WI38 (cell line): ENCODE results near the gene FAM184A.

Experiments
- H3K4me3 ChIP-seq: 2 replicates; pipeline ENCODE4 v1.5.1; 2011; ENCODE audit warnings: low read depth, mild to moderate bottlenecking, control low read depth, low read length
- TF ChIP-seq, protein P1 (sequence below): IDR thresholded peaks from 2 replicates; pipeline ENCODE4 v1.5.1; 2012; ENCODE audit warnings: low read depth, mild to moderate bottlenecking, control low read depth, low read length

The FAM184A gene

DNA sequence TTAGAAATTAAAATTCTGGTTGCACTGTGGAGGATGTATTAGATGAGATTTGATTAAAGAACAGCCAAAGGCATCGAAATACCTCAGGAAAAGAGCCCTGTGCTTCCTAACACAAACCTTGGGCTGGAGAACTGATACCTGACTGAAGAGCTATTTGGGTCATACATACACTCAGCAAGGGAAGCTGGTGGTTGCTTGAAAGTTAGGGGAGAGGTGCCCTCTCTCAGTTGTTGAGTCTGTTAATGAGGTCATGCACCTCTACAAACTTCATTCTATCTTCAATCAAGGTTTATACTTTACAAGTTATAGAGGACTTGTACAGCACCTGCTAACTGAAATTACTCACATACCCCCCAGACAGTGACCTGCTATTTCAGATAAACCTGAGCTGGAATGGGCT is 25.5 kb downstream of the FAM184A start:
- TF ChIP-seq, protein P1, sequence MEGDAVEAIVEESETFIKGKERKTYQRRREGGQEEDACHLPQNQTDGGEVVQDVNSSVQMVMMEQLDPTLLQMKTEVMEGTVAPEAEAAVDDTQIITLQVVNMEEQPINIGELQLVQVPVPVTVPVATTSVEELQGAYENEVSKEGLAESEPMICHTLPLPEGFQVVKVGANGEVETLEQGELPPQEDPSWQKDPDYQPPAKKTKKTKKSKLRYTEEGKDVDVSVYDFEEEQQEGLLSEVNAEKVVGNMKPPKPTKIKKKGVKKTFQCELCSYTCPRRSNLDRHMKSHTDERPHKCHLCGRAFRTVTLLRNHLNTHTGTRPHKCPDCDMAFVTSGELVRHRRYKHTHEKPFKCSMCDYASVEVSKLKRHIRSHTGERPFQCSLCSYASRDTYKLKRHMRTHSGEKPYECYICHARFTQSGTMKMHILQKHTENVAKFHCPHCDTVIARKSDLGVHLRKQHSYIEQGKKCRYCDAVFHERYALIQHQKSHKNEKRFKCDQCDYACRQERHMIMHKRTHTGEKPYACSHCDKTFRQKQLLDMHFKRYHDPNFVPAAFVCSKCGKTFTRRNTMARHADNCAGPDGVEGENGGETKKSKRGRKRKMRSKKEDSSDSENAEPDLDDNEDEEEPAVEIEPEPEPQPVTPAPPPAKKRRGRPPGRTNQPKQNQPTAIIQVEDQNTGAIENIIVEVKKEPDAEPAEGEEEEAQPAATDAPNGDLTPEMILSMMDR = no peak
- H3K4me3 ChIP-seq = no peak overlapping the region

DNA sequence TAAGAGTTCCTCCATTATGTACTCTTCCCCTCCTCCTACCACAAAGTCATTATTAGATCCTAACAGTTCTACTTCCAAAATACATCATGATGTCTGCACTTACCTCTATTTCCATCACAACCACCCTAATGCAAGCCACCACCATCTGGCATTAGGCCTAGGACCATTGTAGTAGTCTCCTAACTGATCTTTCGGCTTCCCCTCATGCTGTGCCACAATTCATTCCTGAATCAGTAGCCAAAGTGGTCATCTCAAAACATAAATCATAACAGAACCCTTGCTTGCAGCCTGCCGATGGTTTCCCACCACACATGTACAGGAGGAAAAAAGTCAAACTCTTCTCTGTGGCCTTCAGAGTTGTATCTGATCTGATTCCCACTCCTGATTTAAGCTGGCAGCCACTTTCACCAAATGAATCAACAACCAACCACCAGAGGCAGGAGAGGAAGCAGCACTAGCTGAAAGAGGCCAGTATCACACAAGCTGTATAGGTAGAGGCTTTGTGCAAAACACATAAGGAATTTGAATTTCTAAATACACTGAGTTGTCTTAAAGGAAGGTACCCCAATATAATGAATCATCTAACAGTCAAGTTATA is 26.1 kb downstream of the FAM184A start:
- no peak overlapping the region for H3K4me3 ChIP-seq
- TF ChIP-seq, protein P1 = no peak

DNA sequence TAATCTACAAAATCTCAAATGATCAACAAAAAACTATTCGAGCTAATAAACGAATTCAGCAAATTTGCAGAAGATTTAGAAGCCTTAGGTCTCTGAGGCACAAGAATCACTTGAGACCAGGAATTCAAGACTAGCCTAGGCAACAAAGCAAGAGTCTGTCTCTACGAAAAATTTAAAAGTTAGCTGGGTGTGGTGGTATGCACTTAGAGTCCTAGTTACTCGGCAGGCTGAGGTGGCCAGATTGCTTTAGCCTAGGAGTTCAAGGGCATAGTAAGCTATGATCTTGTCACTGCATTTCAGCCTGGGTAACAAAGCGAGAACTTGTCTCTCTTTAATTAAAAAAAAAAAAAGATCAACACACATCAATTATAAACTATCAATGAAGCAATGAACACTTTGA is 34.2 kb downstream of the FAM184A start:
- H3K4me3 ChIP-seq = no peak overlapping the region
- TF ChIP-seq, protein P1 = no peak

DNA sequence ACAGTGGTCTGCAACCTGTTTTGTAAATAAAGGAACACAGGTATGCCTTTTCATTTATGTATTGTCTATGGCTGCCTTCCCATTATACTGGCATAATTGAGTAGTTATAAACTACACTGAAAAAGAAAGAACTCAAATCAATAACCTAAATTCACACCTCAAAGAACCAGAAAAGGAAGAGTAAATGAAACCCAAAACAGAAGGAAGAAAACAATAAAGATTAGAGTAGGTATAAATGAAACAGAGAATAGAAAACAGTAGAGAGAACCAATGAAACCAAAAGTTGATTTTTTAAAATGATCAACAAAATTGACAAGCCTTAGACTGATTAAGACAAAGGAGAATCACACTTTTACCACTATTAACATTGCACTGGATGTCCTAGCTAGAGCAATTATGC is 34.7 kb downstream of the FAM184A start:
- no peak overlapping the region for H3K4me3 ChIP-seq
- TF ChIP-seq, protein P1 = no peak

DNA sequence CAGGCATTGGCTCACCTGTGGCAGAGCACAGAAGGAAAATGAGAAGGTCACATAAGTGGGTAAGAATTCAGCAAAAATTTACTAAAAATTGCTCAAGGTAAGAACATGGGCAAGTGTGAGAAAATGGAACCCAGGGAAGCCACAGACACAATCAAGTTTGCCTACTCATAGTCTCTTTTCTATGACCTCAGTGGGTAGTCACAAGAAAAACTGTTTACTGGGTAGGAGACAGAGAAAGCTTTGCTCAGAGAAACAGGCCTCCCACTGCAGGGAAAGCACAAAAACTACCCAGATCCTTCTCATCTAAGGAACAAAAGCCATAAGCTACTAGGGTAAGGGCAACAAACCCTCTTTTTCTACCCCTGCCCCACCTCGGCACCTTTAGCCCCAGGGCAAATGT is 35.2 kb downstream of the FAM184A start:
- H3K4me3 ChIP-seq = no peak overlapping the region
- TF ChIP-seq, protein P1 = no peak

DNA sequence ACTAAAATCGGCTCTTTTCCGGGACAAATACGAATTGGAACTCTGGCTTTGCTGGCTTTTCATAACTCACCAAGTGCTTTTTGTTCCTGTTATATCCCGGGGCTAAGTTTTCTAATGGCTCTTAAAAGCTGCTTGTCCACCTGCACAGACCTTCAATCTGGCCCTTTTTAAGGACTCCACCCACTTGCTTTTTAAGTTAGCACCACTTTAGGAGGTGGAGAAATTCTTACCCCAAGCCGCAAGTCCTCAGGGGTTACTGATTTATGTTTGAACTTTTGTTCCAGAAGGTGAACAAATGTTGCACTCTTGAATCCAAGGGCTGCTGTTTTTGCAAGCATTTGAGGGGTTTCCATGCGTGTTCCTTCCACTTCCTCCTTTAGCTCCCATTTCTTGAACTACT is 37.8 kb downstream of the FAM184A start:
- TF ChIP-seq, protein P1 = no peak
- H3K4me3 ChIP-seq = no peak overlapping the region

DNA sequence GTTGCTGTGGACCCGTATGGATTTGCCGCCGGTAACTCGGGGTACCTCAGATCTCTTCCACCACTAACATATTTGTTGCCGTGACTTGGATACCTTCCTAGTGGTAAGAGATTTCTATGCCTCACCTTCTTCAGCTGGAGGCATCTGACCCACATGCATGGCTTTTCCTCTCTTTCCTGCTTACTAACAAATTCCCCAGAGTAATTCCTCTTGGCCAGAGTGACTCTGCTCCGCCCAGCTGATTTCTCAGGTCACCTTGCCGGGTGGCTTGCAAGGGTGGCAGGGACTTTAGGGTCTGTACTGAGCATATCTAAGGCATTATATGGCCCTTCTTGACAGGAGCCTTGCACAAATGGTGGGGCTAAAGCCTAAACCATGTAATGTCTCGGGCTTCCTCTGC is 38.2 kb downstream of the FAM184A start:
- TF ChIP-seq, protein P1 = no peak

More for the DNA sequence above, 38.2 kb downstream of the FAM184A start:
- H3K4me3 ChIP-seq = no peak overlapping the region
